Urinary bladder (tissue), 4 donors: ENCODE measurements around the gene EPHA6. TPM values are rescaled to one million over a fixed set of nuclear protein-coding genes. Genes with fewer than 3 reads are reported as not detected.
"Not testable (repeated sequence)": the region's sequence is repeated elsewhere in the genome, so short reads cannot be mapped to it uniquely, and the experiment has no call there.

ENCODE experiments used
- DNase-seq: peaks from one replicate; pipeline ENCODE4 v3.0.0-alpha.2; 2015; ENCODE audit errors: extremely low spot score
- H3K27ac ChIP-seq: one replicate; pipeline ENCODE4 v1.5.1; 2013; ENCODE audit warnings: low read depth, mild to moderate bottlenecking, moderate library complexity
- H3K36me3 ChIP-seq: one replicate; pipeline ENCODE4 v1.6.1; 2013; ENCODE audit warnings: mild to moderate bottlenecking, moderate library complexity; ENCODE audit not compliant: insufficient read depth
- H3K4me1 ChIP-seq: one replicate; pipeline ENCODE4 v1.6.1; 2013; ENCODE audit warnings: mild to moderate bottlenecking, moderate library complexity; ENCODE audit not compliant: insufficient read depth
- H3K4me3 ChIP-seq: one replicate; pipeline ENCODE4 v1.5.1; 2013; ENCODE audit warnings: low read depth, low read length
- WGBS: extraction: QIAGEN DNeasy Blood & Tissue Kit; methylation state at CpG from one replicate; pipeline ENCODE4 v1.1.7; 2013; 5-methylcytosine and 5-hydroxymethylcytosine counted together
- polyA plus RNA-seq: library from polyadenylated mRNA; stranded (reverse); fragments of 200-250 nt; gene quantifications from one replicate; pipeline ENCODE4 v1.2.3, GENCODE V29; 2013
- total RNA-seq: library from RNA; depleted of rRNA; stranded (reverse); fragments of >200 nt; gene quantifications from one replicate; pipeline ENCODE4 v1.2.3, GENCODE V29; 2014
- donor health status: healthy with polysubstance abuse.
- donor health status: healthy.

The EPHA6 gene
- total and polyA plus RNA-seq, 2 donors: 2.5 to 15.9 TPM

DNA sequence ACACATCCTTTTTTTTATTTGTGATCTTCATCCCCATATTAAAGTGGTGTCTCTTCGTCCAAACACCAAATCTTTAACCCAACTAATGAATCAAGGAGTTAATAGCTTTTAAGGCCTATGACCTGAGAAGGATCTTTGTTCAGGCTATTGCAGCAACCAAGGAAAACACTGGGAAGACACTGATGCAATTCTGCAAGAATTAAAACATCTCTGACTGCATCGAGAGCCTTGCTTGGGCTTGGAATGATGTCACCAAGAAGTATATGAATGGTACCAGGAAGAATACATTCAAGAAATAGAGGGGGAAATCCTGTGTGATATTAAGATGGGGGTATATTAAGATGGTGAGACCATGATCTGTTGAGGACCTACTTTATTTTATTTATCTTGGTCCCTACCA, 736.0 kb downstream of the EPHA6 start:
- Histone ChIP-seq H3K36me3 (no peaks in the 10 kb centered on the region), H3K27ac (no peak overlapping the region), H3K4me1 (no peaks in the 10 kb centered on the region), H3K4me3 (no peak overlapping the region)
- no peak for DNase-seq
- 83% methylated on average over 2 of the region's 2 CpGs for WGBS

DNA sequence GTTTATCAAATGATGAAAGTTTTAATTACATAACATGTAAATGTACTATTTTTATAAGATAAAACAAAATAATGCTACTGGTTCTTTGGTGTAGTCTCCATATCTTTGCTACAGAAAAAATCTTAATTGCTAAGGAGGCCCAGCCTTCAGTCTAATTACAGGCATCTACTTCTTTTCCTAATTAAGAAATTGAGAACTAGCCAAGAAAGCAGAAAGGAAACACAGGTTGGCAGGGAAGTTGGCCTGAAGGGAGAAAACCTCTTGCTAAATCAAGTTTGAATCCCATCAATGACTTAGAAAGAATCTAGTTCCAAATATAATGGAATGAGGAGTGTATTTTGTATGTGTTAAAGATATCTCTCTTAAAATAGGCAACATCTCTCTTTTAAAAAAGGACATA, 737.8 kb downstream of the EPHA6 start:
- DNase-seq: no peak
- no peaks in the 10 kb centered on the region for H3K36me3 ChIP-seq
- no peaks in the 10 kb centered on the region for H3K4me1 ChIP-seq
- no peak overlapping the region for H3K27ac ChIP-seq
- H3K4me3 ChIP-seq: no peak overlapping the region

DNA sequence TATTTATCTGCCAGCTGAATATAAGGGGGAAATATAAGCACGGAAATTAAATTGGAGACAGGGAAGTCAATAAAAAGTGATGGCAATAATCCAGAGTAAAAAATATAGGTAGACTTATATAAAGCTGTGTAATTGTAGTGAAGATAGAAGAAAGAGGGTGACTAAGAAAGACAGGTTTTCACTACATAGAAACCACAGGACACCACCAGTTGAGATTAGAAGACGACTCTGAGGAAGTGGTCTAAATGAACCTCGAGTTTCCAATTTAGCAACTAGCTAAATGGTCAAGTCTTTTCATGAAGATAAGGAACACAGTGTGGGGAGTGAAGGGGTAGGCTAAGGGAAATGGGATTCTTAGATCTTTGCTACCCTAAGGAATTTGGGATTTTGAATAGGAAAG, 761.3 kb downstream of the EPHA6 start:
- H3K4me3 ChIP-seq: no peak overlapping the region
- no peaks in the 10 kb centered on the region for H3K36me3 ChIP-seq
- WGBS: 82% methylated on average over 3 of the region's 3 CpGs
- no peaks in the 10 kb centered on the region for H3K4me1 ChIP-seq
- no peak for DNase-seq
- H3K27ac ChIP-seq: no peak overlapping the region

DNA sequence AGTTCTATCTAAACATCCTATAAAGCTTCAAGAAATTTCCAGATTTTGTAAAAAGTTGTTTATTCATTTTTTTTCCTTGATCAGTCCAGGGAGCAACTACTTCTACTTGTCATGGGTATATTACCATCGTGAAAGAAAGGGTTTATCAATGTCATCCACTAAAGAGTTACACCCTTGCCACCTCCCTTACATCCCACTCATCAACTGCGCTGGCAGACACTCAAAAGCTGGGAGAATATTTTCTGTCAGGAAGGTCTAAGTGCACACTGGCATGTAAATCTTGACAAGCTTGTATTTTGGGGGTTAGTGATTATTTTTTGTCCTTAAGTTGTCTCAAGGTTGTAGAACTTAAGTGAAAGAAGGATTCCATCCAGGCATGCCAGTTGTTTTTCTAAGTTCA, 761.8 kb downstream of the EPHA6 start:
- 70% methylated on average over 2 of the region's 2 CpGs for WGBS
- H3K4me3 ChIP-seq: no peak overlapping the region

DNA sequence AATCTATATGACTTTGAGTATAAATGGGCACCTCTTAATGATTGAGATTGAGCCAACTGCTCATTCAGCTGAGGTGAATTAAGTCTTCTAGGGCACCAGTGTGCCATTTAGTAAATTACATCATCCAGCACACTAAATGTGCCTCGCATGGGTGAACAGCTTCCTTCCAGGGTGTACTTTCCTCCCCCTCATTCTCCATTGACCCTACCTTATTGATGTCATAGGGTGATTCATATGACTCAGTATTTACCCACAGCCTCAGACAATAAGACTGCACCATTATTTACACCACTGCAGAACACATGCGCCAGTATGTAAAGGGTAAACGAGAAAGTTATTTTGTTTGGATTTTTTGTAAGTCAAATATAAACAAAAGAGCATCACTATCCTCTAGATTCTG, 765.0 kb downstream of the EPHA6 start:
- Histone ChIP-seq H3K27ac (no peak overlapping the region), H3K4me3 (no peak overlapping the region), H3K36me3 (no peaks in the 10 kb centered on the region), H3K4me1 (no peaks in the 10 kb centered on the region)
- WGBS: 53% methylated on average over 3 of the region's 3 CpGs
- DNase-seq: no peak

More for the DNA sequence above, 761.8 kb downstream of the EPHA6 start:
- H3K36me3 ChIP-seq: no peaks in the 10 kb centered on the region
- no peak overlapping the region for H3K27ac ChIP-seq
- DNase-seq: no peak
- H3K4me1 ChIP-seq: no peaks in the 10 kb centered on the region

DNA sequence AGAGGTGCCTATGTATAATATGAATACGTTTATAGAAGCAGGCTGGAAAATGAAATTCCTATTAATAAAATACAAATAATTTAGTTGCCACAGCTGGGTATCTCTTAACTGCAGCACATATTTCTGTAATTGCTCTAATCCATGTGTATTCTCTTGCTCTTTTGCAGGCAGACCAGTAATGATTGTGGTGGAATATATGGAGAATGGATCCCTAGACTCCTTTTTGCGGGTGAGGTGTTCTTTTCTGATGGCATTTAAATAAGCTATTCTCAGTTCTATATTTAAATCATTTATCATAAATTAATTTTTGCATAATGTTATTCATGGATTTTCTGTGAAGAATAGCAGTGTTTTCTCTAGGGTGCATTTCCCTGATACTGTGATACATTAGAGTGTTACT, 796.2 kb downstream of the EPHA6 start:
- no peak for DNase-seq
- H3K27ac ChIP-seq: no peak overlapping the region
- H3K4me3 ChIP-seq: no peak overlapping the region
- 77% methylated on average over 2 of the region's 2 CpGs for WGBS
- H3K36me3 ChIP-seq: no peaks in the 10 kb centered on the region
- no peaks in the 10 kb centered on the region for H3K4me1 ChIP-seq

DNA sequence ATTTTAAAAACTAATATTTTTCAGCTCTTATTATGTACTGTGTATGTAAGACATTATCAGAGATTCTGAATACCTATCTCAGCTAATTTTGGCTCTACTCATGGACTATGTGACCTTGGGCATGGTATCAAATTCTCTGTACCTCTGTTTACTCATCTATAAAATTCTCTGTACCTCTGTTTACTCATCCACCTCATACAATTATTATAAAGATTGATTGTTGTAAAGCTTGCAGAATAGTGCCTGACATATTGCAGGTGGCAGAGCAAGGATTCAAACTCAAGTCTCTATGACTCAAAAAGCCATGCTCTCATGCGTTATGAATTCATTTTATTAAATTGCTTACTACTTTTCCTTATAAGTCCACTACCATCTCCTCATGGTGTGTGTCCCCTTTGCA, 798.2 kb downstream of the EPHA6 start:
- WGBS: 95% methylated on average over 1 of the region's 1 CpG
- Histone ChIP-seq H3K4me1 (no peaks in the 10 kb centered on the region), H3K36me3 (no peaks in the 10 kb centered on the region), H3K27ac (no peak overlapping the region), H3K4me3 (no peak overlapping the region)
- DNase-seq: no peak

DNA sequence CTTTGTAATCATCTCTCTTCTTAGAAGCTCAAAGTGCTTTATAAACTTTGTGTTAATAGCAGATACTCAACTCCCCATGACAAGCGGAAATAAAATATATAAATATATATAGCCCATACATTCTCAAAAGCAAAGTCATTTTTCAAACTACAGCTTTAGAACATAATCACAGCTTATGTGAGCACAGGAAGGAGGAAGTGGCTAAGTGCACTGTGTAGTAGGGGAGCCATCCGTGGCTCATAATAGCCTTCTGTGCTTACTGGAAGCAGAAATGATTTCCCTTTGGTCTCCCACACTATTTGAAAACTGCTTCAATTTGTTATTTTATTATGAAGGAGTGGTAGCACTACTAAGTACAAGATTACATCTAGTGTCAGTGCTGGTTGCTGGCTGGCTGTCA, 798.7 kb downstream of the EPHA6 start:
- Histone ChIP-seq H3K4me1 (no peaks in the 10 kb centered on the region), H3K27ac (no peak overlapping the region), H3K36me3 (no peaks in the 10 kb centered on the region), H3K4me3 (no peak overlapping the region)
- WGBS: 73% methylated on average over 2 of the region's 2 CpGs
- no peak for DNase-seq

DNA sequence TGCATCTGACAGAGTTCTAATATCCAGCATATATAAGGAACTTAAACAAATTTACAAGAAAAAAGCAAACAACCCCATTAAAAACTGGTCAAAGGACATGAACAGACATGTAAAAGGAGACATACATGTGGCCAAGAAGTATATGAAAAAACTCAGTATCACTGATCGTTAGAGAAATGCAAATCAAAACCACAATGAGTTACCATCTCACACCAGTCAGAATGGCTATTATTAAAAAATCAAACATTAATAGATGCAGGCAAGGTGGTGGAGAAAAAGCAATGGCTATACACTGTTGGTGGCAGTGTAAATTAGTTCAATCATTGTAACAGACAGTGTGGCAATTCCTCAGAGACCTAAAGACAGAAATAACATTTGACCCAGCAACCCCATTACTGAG, 806.1 kb downstream of the EPHA6 start:
- not testable (repeated sequence) for H3K4me1 ChIP-seq, H3K27ac ChIP-seq, H3K36me3 ChIP-seq, DNase-seq, H3K4me3 ChIP-seq
- WGBS: 81% methylated on average over 1 of the region's 1 CpG

DNA sequence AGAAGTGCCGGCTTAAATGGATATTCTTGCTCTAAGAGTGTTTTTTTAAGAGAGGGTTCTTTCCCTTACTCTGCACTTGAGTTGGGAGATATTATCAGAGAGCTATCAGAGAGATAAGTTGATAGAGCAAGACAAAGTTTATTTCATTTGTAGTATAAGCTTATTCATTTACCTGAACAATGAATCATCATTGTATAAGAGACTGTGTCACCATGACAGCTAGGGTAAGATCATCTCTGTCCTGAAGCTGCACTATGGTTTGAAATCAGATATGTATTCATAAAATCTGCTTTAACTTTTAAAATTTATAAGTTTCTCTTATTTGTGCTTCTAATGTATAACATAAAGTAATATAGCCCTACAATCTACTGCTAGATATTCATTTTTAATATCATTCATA, 822.1 kb downstream of the EPHA6 start:
- DNase-seq: no peak
- 87% methylated on average over 1 of the region's 1 CpG for WGBS
- Histone ChIP-seq H3K36me3 (no peaks in the 10 kb centered on the region), H3K27ac (no peak overlapping the region), H3K4me1 (no peaks in the 10 kb centered on the region), H3K4me3 (no peak overlapping the region)

DNA sequence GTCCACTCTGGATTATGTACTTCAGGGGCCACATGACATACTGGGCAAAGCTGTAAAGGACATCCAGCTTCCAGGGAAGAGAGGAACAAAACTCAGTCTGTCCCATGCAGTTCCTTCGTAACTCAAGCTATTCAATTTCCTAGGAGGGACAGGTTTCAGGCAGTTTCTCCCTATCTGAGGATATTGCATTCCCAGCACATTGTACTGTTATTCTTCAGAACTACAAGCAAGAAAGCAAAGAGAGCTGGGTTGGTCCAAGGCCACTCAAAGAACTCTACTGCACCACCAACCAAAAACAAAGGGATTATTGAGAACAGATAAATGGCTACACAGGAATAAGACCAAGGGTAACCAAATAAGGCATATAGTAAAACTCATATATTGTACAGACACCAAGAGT, 832.5 kb downstream of the EPHA6 start:
- Histone ChIP-seq H3K36me3 (no peaks in the 10 kb centered on the region), H3K4me1 (no peaks in the 10 kb centered on the region), H3K27ac (no peak overlapping the region), H3K4me3 (no peak overlapping the region)
- DNase-seq: no peak
- WGBS: 89% methylated on average over 1 of the region's 1 CpG

DNA sequence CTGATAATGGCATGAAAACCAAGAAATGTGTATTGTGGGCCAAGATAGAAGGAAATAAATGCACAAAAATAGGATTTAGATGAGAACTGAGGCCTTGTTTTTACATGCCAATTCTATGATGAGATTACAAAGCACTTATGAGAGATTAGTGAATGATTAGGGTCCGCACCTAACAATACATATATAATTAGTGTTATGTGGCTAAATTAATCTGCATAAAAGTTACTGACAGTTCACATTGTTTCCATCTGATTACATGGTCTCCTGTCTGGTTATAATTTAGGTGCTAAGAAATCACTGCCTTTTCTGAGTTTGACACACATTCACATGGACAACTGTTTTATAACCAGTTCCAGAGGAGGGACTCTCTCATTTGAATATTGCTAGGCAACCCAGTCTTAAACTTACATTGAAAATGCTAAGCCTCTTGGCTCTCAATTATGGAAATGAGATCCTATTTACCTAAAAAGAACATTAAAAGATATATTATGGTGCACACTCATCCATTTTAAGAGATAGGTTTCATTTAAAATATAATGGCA, 833.1 kb downstream of the EPHA6 start:
- DNase-seq: no peak
- no peaks in the 10 kb centered on the region for H3K36me3 ChIP-seq
- H3K4me3 ChIP-seq: no peak overlapping the region
- 84% methylated on average over 1 of the region's 1 CpG for WGBS
- H3K4me1 ChIP-seq: no peaks in the 10 kb centered on the region
- no peak overlapping the region for H3K27ac ChIP-seq

DNA sequence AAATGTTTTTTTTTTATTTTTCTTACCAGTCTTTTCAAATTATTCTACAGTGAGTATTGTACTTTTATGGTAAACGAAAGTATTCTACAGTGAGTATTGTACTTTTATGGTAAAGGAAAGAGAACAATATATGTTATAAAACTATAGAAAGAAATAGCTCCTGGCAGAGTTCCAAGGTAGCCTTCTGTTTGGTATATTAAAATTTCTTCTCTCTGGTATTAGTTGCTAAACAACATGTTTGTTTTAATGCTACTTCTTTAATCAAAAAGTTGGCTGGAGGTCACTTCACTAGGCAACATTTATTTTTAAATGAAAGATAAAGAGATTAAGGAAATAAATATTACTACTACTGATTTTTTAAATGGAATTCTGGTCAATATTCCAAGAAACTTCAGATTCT, 841.6 kb downstream of the EPHA6 start:
- Histone ChIP-seq H3K27ac (no peak overlapping the region), H3K36me3 (no peaks in the 10 kb centered on the region), H3K4me1 (no peaks in the 10 kb centered on the region), H3K4me3 (no peak overlapping the region)
- WGBS: 84% methylated on average over 1 of the region's 1 CpG
- DNase-seq: no peak

DNA sequence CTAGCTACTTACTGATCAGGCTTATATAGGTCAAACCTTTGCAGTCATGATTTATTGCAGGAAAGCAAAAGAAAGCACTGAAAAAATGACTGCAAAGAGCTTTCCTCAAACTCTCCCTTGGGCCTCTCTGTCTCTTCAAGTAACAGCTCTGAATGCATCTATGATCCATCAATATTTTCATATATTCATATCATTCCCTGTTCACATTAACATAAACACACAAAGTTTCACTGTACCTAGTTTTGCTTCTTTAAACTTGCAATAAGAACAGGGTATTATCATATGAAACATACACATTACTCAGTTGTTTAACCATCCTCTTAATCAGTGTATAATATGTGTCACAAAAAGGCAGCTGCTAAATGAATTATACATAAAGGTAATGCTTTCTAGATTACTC, 842.2 kb downstream of the EPHA6 start:
- Histone ChIP-seq H3K4me1 (no peaks in the 10 kb centered on the region), H3K4me3 (no peak overlapping the region), H3K27ac (no peak overlapping the region), H3K36me3 (no peaks in the 10 kb centered on the region)
- DNase-seq: no peak

DNA sequence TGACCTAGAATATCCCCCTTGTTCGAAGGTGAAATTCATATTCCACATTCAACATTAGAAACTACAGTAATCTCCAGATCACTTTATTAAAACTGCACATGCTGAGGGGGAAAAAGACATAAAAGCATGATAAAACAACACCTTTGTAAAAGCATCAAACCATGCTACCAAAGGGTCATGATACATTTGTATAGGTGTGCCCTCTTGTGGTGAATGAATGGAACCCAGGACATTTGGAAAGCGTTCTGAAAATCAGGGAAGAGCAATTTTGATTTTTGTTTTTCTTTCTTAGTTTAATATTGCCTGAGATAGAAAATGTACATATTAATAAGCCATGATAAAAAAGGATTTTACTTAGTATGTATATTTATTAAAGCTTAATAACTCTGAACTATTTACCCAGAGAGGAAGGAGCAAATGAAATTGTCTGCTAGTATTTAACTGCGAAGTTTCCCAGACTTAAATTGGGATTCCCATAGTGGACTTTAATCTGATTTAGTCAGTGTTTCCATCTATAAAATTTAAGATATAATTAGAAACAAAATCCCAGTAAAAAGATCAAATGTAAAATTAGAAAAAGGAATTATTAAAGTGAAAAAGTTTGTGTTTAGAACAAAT, 844.4 kb downstream of the EPHA6 start:
- DNase-seq: no peak
- H3K27ac ChIP-seq: no peak overlapping the region
- no peaks in the 10 kb centered on the region for H3K36me3 ChIP-seq
- H3K4me3 ChIP-seq: no peak overlapping the region
- 61% methylated on average over 3 of the region's 3 CpGs for WGBS
- no peaks in the 10 kb centered on the region for H3K4me1 ChIP-seq
